Caki2 (cell line): ENCODE results near the gene CALHM4. TPM values are rescaled to one million over a fixed set of nuclear protein-coding genes. Genes with fewer than 3 reads are reported as not detected.

ENCODE experiments used
- DNase-seq: peaks from one replicate; pipeline ENCODE4 v3.0.0-alpha.2; 2015; ENCODE audit warnings: low read depth
- in situ Hi-C: cut with HindIII; loops from 2 replicates; pipeline ENCODE4 v1.10.0; 2016; ENCODE audit warnings: low sequenced_read_pairs, low pct_unique_long_range_greater_than_20kb, mixed read lengths
- total RNA-seq: library from RNA; depleted of rRNA; stranded (reverse); fragments of >200 nt; shearing (Covaris generic); gene quantifications from 2 replicates; pipeline ENCODE4 v1.2.3, GENCODE V29; 2014; ENCODE audit warnings: low replicate concordance

The CALHM4 gene
- total RNA-seq, 1 experiment from 2014 or later = not detected

- no peak for DNase-seq
- in situ Hi-C loops = no loop called here
Observed at GRCh38 chr6:116533233-116533957, 20.2 kb upstream of the CALHM4 start.

- DNase-seq = no peak
- in situ Hi-C loops = no loop called here
Observed at GRCh38 chr6:116535109-116535508, 18.4 kb upstream of the CALHM4 start.

- peak; percentile 48 for DNase-seq
- in situ Hi-C loops = no loop called here
Observed at GRCh38 chr6:116536216-116536621, 17.3 kb upstream of the CALHM4 start.

GRCh38 chr6:116542426-116542825, 11.1 kb upstream of the CALHM4 start:
- DNase-seq = no peak
- in situ Hi-C loops = no loop called here

- DNase-seq = no peak
- in situ Hi-C loops = no loop called here
Observed at GRCh38 chr6:116543149-116543548, 10.4 kb upstream of the CALHM4 start.

- no peak for DNase-seq
- in situ Hi-C loops = no loop called here
Observed at GRCh38 chr6:116545651-116546050, 7.9 kb upstream of the CALHM4 start, which contains the start of gene TRAPPC3L. TSS of gene TRAPPC3L (minus strand) at chr6:116545684. CDS start at chr6:116545514, 170 bp downstream.

GRCh38 chr6:116547358-116547757, 6.2 kb upstream of the CALHM4 start:
- DNase-seq = no peak
- in situ Hi-C loops = no loop called here

- DNase-seq = no peak
- in situ Hi-C loops = no loop called here
Observed at GRCh38 chr6:116550796-116551195, 2.8 kb upstream of the CALHM4 start.

- DNase-seq = peak; percentile 19
- in situ Hi-C loops = no loop called here
Observed at GRCh38 chr6:116556065-116556464, 2.5 kb downstream of the CALHM4 start.

GRCh38 chr6:116556814-116557415, 3.4 kb downstream of the CALHM4 start:
- in situ Hi-C loops = no loop called here
- no peak for DNase-seq

GRCh38 chr6:116557893-116558292, 4.3 kb downstream of the CALHM4 start:
- peak; percentile 84 for DNase-seq
- in situ Hi-C loops = no loop called here

- in situ Hi-C loops = no loop called here
- no peak for DNase-seq
Observed at GRCh38 chr6:116560130-116560529, 6.6 kb downstream of the CALHM4 start.

GRCh38 chr6:116561377-116562018, 7.9 kb downstream of the CALHM4 start:
- DNase-seq = peak; percentile 43
- in situ Hi-C loops = no loop called here

GRCh38 chr6:116562019-116562403, 8.5 kb downstream of the CALHM4 start:
- in situ Hi-C loops = no loop called here
- DNase-seq = no peak

GRCh38 chr6:116562614-116563013, 9.1 kb downstream of the CALHM4 start:
- no peak for DNase-seq
- in situ Hi-C loops = no loop called here

- in situ Hi-C loops = no loop called here
- DNase-seq = no peak
Observed at GRCh38 chr6:116563830-116564229, 10.3 kb downstream of the CALHM4 start.

GRCh38 chr6:116564311-116564710, 10.8 kb downstream of the CALHM4 start:
- no peak for DNase-seq
- in situ Hi-C loops = no loop called here

GRCh38 chr6:116564921-116565872, 11.6 kb downstream of the CALHM4 start:
- in situ Hi-C loops = no loop called here
- DNase-seq = no peak
